Omental fat pad (tissue), 4 donors: ENCODE results near the gene ISOC2. TPM values are rescaled to one million over a fixed set of nuclear protein-coding genes. Genes with fewer than 3 reads are reported as not detected.

Experiments
- ATAC-seq: fragments of 150-250 bp; one replicate; pipeline ENCODE4 v1.9.1; 2016; ENCODE audit warnings: mild to moderate bottlenecking, moderate library complexity; ENCODE audit not compliant: low FRiP score
- DNase-seq: peaks from one replicate; pipeline ENCODE4 v3.0.0-alpha.2; 2019; ENCODE audit warnings: low spot score
- total RNA-seq, 4 donors: library from RNA; depleted of rRNA; stranded (reverse); fragments of >200 nt; gene quantifications; one replicate each; pipeline ENCODE4 v1.1.0, GENCODE V29; 2016
- TF ChIP-seq, protein P1 (sequence below), 3 donors: fragments of 450-650 bp; IDR thresholded peaks; one replicate each; pipeline ENCODE4 v1.5.1; 2016 to 2017; ENCODE audit warnings: antibody characterized with exemption in 3 of 3, mild to moderate bottlenecking in 3 of 3, moderate library complexity in 2 of 3

Gene ISOC2
- total RNA-seq, 4 donors from 2014 or later, result 52.5 to 96.8 (median 62.5) TPM

DNA sequence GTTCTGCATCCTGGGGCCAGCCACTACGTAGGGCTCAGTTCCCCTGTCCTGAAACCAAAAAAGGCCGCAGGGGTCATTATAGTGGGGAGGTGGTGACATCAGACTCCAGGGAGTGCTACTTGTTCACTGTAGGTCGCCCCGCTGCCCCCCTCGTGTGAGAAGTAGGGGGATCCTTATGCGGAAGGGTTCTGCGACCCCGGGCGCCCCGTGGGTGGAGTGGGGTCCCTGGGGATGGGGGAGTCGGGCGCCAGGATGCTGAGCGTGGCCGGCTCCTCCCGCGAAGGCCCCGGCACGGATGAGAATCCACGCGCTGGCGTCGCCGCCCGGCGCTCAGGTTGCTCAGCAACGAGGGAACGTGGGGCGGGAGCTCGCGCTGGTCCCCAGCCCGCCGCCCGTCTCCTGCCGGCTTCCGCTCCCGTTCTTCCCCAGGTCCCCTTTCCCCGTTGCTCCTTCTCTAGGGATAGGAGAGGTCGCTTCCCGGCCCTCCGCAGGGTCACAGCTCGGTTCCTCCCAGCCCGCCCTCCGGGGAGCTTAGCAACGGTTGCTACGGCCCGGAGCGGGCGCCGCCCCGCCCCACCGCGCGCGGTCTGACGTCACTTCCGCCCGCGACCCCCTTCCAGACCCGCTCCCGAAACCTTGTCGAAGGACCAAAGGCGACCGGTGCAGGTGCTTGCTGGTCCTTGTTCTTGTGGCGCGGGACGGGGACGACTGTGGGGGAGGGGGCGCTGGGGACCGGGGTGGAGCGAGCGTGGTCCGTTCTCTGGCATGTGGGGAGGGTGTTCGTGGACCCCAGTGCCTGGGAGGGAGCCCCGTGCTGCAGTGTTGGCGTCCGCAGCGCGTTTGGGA is 23.4 kb upstream of the ISOC2 start, which contains the start of gene NAT14:
TSS of gene NAT14 (plus strand) at position 596 of the 846 bp plus-strand sequence. CDS start 521 bp downstream, outside the sequence.
- no peak for DNase-seq
- no peak for ATAC-seq
- TF ChIP-seq, protein P1, sequence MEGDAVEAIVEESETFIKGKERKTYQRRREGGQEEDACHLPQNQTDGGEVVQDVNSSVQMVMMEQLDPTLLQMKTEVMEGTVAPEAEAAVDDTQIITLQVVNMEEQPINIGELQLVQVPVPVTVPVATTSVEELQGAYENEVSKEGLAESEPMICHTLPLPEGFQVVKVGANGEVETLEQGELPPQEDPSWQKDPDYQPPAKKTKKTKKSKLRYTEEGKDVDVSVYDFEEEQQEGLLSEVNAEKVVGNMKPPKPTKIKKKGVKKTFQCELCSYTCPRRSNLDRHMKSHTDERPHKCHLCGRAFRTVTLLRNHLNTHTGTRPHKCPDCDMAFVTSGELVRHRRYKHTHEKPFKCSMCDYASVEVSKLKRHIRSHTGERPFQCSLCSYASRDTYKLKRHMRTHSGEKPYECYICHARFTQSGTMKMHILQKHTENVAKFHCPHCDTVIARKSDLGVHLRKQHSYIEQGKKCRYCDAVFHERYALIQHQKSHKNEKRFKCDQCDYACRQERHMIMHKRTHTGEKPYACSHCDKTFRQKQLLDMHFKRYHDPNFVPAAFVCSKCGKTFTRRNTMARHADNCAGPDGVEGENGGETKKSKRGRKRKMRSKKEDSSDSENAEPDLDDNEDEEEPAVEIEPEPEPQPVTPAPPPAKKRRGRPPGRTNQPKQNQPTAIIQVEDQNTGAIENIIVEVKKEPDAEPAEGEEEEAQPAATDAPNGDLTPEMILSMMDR (IDR thresholded peaks at IDR 0.05), result no peak

- no peak for DNase-seq
- TF ChIP-seq, protein P1 (IDR thresholded peaks at IDR 0.05), result no peak
- no peak for ATAC-seq
Measured at GRCh38 chr19:55483706-55484592, 22.5 kb upstream of the ISOC2 start.

- ATAC-seq (no peak), DNase-seq (no peak)
- TF ChIP-seq, protein P1 (IDR thresholded peaks at IDR 0.05), result no peak
Measured at GRCh38 chr19:55482967-55483705, 21.7 kb upstream of the ISOC2 start.

DNA sequence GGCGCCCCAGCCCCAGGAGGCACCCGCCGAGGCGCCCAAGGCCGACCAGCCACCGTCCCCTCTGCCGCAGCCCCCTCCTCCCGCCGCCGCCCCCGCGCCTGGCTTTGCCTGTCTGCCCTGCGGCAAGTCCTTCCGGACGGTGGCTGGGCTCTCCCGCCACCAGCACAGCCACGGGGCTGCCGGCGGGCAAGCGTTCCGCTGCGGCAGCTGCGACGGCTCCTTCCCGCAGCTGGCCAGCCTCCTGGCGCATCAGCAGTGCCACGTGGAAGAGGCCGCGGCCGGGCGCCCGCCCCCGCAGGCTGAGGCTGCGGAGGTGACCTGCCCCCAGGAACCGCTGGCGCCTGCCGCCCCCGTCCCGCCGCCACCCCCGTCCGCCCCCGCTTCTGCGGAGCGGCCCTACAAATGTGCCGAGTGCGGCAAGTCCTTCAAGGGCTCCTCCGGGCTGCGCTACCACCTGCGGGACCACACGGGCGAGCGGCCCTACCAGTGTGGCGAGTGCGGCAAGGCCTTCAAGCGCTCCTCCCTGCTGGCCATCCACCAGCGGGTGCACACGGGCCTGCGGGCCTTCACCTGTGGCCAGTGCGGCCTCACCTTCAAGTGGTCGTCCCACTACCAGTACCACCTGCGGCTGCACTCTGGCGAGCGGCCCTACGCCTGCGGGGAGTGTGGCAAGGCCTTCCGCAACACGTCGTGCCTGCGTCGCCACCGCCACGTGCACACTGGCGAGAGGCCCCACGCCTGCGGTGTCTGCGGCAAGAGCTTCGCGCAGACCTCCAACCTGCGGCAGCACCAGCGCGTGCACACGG is 20.9 kb upstream of the ISOC2 start:
- ATAC-seq (no peak), DNase-seq (no peak)
- TF ChIP-seq, protein P1 (IDR thresholded peaks at IDR 0.05), result no peak

DNA sequence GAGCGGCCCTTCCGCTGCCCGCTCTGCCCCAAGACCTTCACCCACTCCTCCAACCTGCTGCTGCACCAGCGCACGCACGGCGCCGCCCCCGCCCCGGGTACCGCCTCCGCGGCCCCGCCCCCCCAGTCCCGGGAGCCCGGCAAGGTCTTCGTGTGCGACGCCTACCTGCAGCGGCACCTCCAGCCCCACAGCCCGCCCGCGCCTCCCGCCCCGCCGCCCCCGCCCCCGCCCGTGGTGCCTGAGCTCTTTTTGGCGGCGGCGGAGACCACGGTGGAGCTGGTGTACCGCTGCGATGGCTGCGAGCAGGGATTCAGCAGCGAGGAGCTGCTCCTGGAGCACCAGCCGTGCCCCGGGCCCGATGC is 20.3 kb upstream of the ISOC2 start:
- no peak for ATAC-seq
- no peak for DNase-seq
- TF ChIP-seq, protein P1 (IDR thresholded peaks at IDR 0.05), result no peak
